ENCODE measurements around the gene KLF7.

GRCh38 chr2:207200136-207200535 is 34.4 kb upstream of the KLF7 start:
- TF ChIP-seq EZH2 (IDR thresholded peaks at IDR 0.05; ENCODE audit: low read length, missing control alignments) (no peak), CTCF (conservative IDR thresholded peaks at IDR 0.05 in 1 of 2, IDR thresholded peaks at IDR 0.05 in 1 of 2; ENCODE audit: low read depth in 1 of 2, low read length in 2 of 2) (no peak)

All from fibroblast of lung (primary cell).